Glutamatergic neuron (in vitro differentiated cells): ENCODE measurements around the gene ATP6V0B. TPM values are rescaled to one million over a fixed set of nuclear protein-coding genes. Genes with fewer than 3 reads are reported as not detected.

Experiments
- DNase-seq: peaks from one replicate; pipeline ENCODE4 v3.0.0; 2022
- H3K27ac Mint-ChIP-seq: one replicate; pipeline ENCODE4 v1.8.0; 2020; ENCODE audit warnings: mild to moderate bottlenecking, mixed read lengths, inconsistent platforms; ENCODE audit not compliant: unreplicated experiment
- H3K27me3 Mint-ChIP-seq: one replicate; pipeline ENCODE4 v1.8.0; 2020; ENCODE audit warnings: mild to moderate bottlenecking, moderate library complexity, mixed read lengths, inconsistent platforms; ENCODE audit not compliant: unreplicated experiment
- H3K36me3 Mint-ChIP-seq: one replicate; pipeline ENCODE4 v1.8.0; 2020; ENCODE audit warnings: mild to moderate bottlenecking, mixed read lengths, inconsistent platforms; ENCODE audit not compliant: unreplicated experiment
- H3K4me1 Mint-ChIP-seq: one replicate; pipeline ENCODE4 v1.8.0; 2020; ENCODE audit warnings: mild to moderate bottlenecking, low read depth, mixed read lengths, inconsistent platforms; ENCODE audit not compliant: unreplicated experiment
- H3K4me3 Mint-ChIP-seq: one replicate; pipeline ENCODE4 v1.8.0; 2020; ENCODE audit warnings: mild to moderate bottlenecking, mixed read lengths, inconsistent platforms; ENCODE audit not compliant: unreplicated experiment
- H3K9me3 Mint-ChIP-seq: one replicate; pipeline ENCODE4 v1.8.0; 2020; ENCODE audit warnings: mild to moderate bottlenecking, moderate library complexity, mixed read lengths, inconsistent platforms; ENCODE audit not compliant: unreplicated experiment
- total RNA-seq: library from RNA; stranded (reverse); fragmentation: NEBNext Ultra II Directional; extraction: Animal tissue kit (Norgen Biotek cat#: 25700); gene quantifications from one replicate; pipeline ENCODE4 v1.2.1, GENCODE V29; 2021; ENCODE audit not compliant: unreplicated experiment
- TF ChIP-seq, protein P1 (sequence below): fragments of 200-600 bp; sonication (generic); IDR thresholded peaks from one replicate; pipeline ENCODE4 v1.5.0; 2021; ENCODE audit not compliant: partially characterized antibody, unreplicated experiment

The ATP6V0B gene
- total RNA-seq, 1 donor from 2014 or later = 208 TPM

DNA sequence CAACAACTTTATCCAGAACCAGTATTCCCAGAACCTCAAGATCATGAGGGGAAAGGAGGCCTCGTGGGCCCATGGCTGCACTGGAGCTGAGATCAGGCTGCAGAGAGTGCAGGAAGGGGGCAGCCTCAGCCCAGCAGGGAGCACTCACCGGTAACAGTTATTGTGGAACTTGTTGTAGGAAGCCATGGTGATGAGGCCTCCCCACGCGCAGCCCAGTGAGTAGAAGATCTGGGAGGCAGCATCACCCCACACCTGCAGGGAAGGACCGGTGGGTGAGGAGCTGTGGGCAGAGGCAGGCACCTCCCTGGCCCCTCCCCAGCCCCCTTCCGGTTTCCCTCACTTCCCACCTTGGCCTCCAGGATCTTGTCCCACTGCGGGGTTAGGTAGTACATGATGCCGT lies 27.4 kb downstream of the ATP6V0B start:
- no peaks in the 10 kb centered on the region for H3K36me3 Mint-ChIP-seq
- no peak for DNase-seq
- H3K27me3 Mint-ChIP-seq = peaks cover 4% of the 10 kb centered on the region
- TF ChIP-seq, protein P1, sequence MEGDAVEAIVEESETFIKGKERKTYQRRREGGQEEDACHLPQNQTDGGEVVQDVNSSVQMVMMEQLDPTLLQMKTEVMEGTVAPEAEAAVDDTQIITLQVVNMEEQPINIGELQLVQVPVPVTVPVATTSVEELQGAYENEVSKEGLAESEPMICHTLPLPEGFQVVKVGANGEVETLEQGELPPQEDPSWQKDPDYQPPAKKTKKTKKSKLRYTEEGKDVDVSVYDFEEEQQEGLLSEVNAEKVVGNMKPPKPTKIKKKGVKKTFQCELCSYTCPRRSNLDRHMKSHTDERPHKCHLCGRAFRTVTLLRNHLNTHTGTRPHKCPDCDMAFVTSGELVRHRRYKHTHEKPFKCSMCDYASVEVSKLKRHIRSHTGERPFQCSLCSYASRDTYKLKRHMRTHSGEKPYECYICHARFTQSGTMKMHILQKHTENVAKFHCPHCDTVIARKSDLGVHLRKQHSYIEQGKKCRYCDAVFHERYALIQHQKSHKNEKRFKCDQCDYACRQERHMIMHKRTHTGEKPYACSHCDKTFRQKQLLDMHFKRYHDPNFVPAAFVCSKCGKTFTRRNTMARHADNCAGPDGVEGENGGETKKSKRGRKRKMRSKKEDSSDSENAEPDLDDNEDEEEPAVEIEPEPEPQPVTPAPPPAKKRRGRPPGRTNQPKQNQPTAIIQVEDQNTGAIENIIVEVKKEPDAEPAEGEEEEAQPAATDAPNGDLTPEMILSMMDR = no peak
- no peak overlapping the region for H3K27ac Mint-ChIP-seq
- H3K4me1 Mint-ChIP-seq = peaks cover 2% of the 10 kb centered on the region
- H3K9me3 Mint-ChIP-seq = peaks cover 1% of the 10 kb centered on the region
- no peak overlapping the region for H3K4me3 Mint-ChIP-seq

DNA sequence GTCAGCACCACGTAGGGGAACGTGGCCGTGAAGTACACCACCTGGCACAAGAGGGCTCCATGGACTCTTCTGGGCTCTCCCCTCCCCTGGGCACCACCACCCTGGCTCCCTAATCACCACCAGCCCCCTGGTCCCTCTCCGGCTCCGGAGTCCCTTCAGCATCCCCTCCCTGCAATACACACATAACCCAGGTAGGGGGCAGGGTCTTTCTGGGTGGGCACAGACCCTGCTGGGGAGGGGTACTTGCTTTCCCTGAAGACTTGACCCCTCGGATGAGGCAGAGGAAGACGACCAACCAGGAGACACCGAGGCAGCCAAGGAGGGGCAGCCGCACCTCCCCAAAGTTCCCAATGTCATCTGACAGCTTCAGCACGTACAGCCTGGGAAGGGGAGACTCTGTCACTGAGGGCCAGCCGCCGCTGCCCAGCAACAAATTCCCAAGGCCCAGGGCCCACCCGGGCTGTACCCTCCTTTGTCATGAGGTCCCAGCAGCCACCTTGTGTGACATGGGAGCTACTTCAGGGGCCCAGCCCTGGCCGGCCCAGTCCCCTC lies 27.9 kb downstream of the ATP6V0B start:
- Mint-ChIP-seq H3K9me3 (peaks cover 1% of the 10 kb centered on the region), H3K27me3 (peaks cover 4% of the 10 kb centered on the region), H3K4me3 (no peak overlapping the region), H3K36me3 (no peaks in the 10 kb centered on the region), H3K27ac (no peak overlapping the region), H3K4me1 (peaks cover 2% of the 10 kb centered on the region)
- DNase-seq = no peak
- TF ChIP-seq, protein P1 = peak; percentile 57

DNA sequence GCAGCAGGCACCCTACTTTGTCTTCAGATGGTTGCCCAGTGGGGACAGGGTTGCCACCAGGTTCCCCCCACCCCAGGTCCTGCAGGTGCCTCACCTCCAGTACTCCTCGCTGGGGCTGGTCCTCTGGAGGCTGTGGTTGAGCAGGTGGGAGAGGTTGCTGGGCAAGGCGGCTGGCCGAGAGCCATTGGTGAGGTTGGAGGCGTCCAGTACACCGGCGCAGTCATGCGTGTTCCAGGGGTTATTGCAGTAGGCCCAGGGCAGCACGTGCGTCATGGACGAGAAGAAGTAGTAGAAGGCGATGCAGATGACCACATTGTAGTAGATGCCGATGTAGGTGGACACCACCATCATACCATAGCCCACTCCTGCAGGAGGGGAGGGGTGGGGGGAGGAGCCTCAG lies 33.5 kb downstream of the ATP6V0B start:
- no peak for DNase-seq
- H3K27ac Mint-ChIP-seq = no peak overlapping the region
- no peaks in the 10 kb centered on the region for H3K9me3 Mint-ChIP-seq
- H3K27me3 Mint-ChIP-seq = peaks cover 4% of the 10 kb centered on the region
- H3K36me3 Mint-ChIP-seq = no peaks in the 10 kb centered on the region
- no peak overlapping the region for H3K4me3 Mint-ChIP-seq
- TF ChIP-seq, protein P1 = no peak
- H3K4me1 Mint-ChIP-seq = peaks cover 2% of the 10 kb centered on the region

DNA sequence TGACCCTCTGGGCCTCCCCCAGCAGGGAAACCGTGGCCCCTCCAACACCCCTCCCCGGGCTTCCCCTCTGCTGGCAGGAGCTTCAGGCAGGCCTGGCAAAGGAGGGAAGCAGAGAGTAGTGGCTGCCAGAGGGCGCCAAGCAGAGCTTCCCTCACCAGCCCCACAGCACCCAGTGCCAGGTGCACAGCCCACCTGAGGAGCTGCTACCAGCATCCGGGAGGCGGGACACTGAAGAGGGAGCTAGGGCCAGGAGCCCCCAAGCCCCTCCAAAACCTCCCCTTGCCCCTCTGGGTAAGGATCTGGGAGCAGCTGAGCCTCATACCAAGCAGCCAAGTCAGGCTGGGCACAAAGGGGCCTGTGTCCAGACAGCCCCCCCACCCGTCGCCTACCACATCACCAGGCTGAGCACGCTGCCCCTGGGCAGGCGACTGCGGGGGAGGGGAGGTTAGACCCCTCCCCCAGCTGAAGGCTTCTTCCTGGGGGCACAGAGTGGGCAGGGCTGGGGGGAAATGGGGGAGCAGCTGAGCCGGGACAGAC lies 36.2 kb downstream of the ATP6V0B start:
- Mint-ChIP-seq H3K4me1 (no peaks in the 10 kb centered on the region), H3K36me3 (no peaks in the 10 kb centered on the region), H3K27ac (no peak overlapping the region), H3K27me3 (peaks cover 4% of the 10 kb centered on the region), H3K4me3 (no peak overlapping the region), H3K9me3 (no peaks in the 10 kb centered on the region)
- no peak for DNase-seq
- TF ChIP-seq, protein P1 = no peak

DNA sequence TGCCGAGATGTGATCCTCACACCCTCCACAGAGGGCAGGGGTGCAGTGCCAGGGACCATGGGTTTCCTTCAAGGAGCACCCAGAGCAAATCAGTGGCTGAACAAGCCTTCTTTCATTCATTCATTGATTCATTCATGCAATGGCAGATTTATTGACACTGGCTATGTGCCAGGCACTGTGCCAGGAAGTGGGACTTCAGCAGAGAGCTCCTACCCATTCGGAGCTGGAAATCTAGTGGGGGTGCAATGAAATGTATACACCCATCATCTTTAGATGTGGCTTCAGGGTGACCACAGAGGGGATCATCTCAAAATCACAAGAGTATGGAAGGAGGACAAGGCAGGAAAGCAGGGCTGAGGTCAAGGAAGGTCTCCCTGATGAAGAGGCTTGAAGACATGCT lies 37.6 kb downstream of the ATP6V0B start:
- Mint-ChIP-seq H3K27ac (no peak overlapping the region), H3K36me3 (no peaks in the 10 kb centered on the region), H3K9me3 (no peaks in the 10 kb centered on the region), H3K4me3 (no peak overlapping the region), H3K4me1 (no peaks in the 10 kb centered on the region), H3K27me3 (peaks cover 4% of the 10 kb centered on the region)
- DNase-seq = no peak
- TF ChIP-seq, protein P1 = no peak
